Measurements from ENCODE around the gene PLA2G4C. TPM values are rescaled to one million over a fixed set of nuclear protein-coding genes. Genes with fewer than 3 reads are reported as not detected.
"Not testable (repeated sequence)": the region's sequence is repeated elsewhere in the genome, so short reads cannot be mapped to it uniquely, and the experiment has no call there.

PLA2G4C gene
- total RNA-seq, 1 experiment from 2014 or later = 4.5 TPM

DNA sequence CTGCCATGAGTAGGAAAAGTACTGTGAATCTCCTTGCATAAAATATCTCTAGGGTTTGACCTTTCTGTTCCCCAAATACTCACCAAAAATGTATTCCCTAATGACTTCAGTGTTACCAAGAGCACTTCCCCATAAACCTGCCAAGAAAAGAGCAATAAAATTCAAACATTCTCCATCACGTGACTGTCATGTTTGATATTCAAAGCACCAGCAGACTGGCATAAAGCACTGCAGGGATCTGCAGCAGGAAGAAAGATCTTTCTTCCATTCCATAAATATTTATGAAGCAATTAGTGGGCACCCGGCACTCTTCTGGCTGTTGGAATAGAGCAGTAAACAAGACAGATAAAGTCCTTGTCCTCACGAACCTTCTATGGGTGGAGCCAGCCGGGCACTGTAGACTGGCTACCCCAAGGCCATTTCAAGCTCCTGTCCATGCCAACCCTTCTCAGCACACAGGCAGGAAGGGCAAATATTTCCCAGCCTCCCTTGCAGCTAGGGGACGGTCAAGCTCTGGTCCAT is 20.3 kb downstream of the PLA2G4C start (continued):
- TF ChIP-seq, protein P1, sequence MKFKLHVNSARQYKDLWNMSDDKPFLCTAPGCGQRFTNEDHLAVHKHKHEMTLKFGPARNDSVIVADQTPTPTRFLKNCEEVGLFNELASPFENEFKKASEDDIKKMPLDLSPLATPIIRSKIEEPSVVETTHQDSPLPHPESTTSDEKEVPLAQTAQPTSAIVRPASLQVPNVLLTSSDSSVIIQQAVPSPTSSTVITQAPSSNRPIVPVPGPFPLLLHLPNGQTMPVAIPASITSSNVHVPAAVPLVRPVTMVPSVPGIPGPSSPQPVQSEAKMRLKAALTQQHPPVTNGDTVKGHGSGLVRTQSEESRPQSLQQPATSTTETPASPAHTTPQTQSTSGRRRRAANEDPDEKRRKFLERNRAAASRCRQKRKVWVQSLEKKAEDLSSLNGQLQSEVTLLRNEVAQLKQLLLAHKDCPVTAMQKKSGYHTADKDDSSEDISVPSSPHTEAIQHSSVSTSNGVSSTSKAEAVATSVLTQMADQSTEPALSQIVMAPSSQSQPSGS (CRISPR knock-in tag; IDR thresholded peaks at IDR 0.05; ENCODE audit: borderline replicate concordance, low read depth) = no peak
- TF ChIP-seq FOXJ3 (CRISPR knock-in tag; IDR thresholded peaks at IDR 0.05; ENCODE audit: borderline replicate concordance) = no peak
- TF ChIP-seq ZNF138 (CRISPR knock-in tag; conservative IDR thresholded peaks at IDR 0.05) = no peak
- no peak for TF ChIP-seq ZNF423 (CRISPR knock-in tag; IDR thresholded peaks at IDR 0.05)
- TF ChIP-seq CREM (CRISPR knock-in tag; IDR thresholded peaks at IDR 0.05) = no peak
- TF ChIP-seq, protein P2, sequence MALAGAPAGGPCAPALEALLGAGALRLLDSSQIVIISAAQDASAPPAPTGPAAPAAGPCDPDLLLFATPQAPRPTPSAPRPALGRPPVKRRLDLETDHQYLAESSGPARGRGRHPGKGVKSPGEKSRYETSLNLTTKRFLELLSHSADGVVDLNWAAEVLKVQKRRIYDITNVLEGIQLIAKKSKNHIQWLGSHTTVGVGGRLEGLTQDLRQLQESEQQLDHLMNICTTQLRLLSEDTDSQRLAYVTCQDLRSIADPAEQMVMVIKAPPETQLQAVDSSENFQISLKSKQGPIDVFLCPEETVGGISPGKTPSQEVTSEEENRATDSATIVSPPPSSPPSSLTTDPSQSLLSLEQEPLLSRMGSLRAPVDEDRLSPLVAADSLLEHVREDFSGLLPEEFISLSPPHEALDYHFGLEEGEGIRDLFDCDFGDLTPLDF (CRISPR knock-in tag; IDR thresholded peaks at IDR 0.05) = no peak
- TF ChIP-seq, protein P3, sequence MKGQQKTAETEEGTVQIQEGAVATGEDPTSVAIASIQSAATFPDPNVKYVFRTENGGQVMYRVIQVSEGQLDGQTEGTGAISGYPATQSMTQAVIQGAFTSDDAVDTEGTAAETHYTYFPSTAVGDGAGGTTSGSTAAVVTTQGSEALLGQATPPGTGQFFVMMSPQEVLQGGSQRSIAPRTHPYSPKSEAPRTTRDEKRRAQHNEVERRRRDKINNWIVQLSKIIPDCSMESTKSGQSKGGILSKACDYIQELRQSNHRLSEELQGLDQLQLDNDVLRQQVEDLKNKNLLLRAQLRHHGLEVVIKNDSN (CRISPR knock-in tag; IDR thresholded peaks at IDR 0.05) = no peak

DNA sequence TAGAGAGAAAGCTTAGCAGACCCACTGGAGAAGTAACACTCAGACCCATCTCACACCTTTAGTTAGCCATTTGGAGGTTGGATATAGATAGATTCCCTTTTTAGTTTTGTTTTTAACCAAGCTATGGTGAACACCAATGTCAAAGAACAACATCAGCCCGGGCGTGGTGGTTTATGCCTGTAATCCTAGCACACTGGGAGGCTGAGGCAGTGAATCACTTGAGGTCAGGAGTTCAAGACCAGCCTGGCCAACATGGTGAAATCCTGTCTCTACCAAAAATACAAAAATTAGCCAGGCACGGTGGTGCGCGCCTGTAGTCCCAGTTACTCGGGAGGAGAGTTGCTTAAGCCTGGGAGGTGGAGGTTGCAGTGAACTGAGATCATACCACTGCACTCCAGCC is 21.6 kb downstream of the PLA2G4C start:
- H3K4me1 Mint-ChIP-seq; POLR2A ChIA-PET; H3K4me3 Mint-ChIP-seq; DNase-seq (ENCODE audit: low spot score); H3K27me3 Mint-ChIP-seq (ENCODE audit: low read depth); H3K36me3 Mint-ChIP-seq; H3K27ac Mint-ChIP-seq; ATAC-seq; CTCF ChIA-PET: not testable (repeated sequence)
- H3K9me3 Mint-ChIP-seq = peaks cover 16% of the 10 kb centered on the region; the same call in 1 of the 2 replicates

DNA sequence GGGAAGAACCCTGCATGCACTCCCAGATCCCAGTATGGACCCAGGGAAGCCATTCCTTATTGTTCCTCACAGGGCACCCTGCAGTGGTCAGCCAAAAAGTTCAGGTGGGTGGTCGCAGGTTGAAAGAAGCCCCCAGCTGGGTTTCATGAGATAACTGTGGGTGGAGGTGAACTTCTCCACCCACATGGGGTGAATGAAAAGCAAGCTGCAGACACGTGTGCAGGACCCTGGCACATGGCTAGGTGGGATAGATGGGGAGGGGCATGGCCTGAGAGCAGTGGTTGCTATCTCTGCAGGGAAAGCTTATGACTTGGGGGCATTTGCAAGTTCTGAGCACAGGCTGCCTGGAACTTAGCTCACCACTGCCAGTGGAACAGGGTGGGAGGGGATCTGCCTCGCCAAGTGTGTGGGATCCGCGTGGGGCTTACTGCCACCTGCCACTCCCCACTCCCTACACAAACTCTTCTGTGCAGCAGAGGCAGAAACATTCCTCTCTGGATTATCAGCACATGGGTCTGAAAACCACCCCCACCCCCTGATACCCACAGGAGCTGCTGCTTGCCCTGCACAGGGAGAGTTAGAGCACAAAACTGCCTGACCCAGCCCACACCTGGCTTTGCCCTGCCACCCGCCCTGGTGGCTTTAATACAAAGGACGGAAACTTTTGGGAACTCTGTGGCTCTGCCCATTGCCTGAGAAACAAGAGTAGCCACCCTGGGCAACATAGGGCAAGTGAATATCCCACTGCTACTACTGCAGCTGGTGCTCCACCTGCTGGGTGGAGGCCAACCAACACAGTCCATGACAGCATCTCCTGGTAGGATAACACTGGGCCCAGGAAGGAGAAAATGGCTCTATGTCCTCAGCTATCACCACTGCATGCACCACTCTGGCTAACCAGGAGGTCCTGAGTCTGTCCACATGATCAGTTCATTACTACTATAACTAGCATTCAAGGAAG is 24.4 kb downstream of the PLA2G4C start:
- POLR2A ChIA-PET = no interaction called here
- Mint-ChIP-seq H3K27me3 (ENCODE audit: low read depth) (no peaks in the 10 kb centered on the region; the same call in 1 of the 2 replicates), H3K4me3 (no peak overlapping the region), H3K36me3 (no peaks in the 10 kb centered on the region), H3K27ac (no peak overlapping the region), H3K4me1 (no peaks in the 10 kb centered on the region), H3K9me3 (peaks cover 9% of the 10 kb centered on the region; the same call in 1 of the 2 replicates)
- CTCF ChIA-PET = interaction anchor here (0.5 to 3.3 kb wide), 11 partner anchors 15 to 123 kb away, joined by 3 to 21 read pairs (median 4); no protein-coding TSS in a partner anchor
- ATAC-seq (peak; percentile 94), DNase-seq (ENCODE audit: low spot score) (peak; percentile 34)
- TF ChIP-seq OVOL2 (CRISPR knock-in tag; IDR thresholded peaks at IDR 0.05; ENCODE audit: borderline replicate concordance) = no peak
- no peak for TF ChIP-seq ELF4 (CRISPR knock-in tag; IDR thresholded peaks at IDR 0.05; ENCODE audit: low read depth)
- no peak for TF ChIP-seq NR2C2 (CRISPR knock-in tag; IDR thresholded peaks at IDR 0.05)
- TF ChIP-seq, protein P4, sequence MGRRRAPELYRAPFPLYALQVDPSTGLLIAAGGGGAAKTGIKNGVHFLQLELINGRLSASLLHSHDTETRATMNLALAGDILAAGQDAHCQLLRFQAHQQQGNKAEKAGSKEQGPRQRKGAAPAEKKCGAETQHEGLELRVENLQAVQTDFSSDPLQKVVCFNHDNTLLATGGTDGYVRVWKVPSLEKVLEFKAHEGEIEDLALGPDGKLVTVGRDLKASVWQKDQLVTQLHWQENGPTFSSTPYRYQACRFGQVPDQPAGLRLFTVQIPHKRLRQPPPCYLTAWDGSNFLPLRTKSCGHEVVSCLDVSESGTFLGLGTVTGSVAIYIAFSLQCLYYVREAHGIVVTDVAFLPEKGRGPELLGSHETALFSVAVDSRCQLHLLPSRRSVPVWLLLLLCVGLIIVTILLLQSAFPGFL (CRISPR knock-in tag; IDR thresholded peaks at IDR 0.05; ENCODE audit: borderline replicate concordance) = no peak
- TF ChIP-seq ZNF423 (CRISPR knock-in tag; IDR thresholded peaks at IDR 0.05) = no peak; the same call in 1 of the 2 replicates
- TF ChIP-seq, protein P5, sequence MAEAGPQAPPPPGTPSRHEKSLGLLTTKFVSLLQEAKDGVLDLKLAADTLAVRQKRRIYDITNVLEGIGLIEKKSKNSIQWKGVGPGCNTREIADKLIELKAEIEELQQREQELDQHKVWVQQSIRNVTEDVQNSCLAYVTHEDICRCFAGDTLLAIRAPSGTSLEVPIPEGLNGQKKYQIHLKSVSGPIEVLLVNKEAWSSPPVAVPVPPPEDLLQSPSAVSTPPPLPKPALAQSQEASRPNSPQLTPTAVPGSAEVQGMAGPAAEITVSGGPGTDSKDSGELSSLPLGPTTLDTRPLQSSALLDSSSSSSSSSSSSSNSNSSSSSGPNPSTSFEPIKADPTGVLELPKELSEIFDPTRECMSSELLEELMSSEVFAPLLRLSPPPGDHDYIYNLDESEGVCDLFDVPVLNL (CRISPR knock-in tag; IDR thresholded peaks at IDR 0.05; ENCODE audit: borderline replicate concordance, low read depth) = no peak
- TF ChIP-seq HMGA2 (CRISPR knock-in tag; IDR thresholded peaks at IDR 0.05) = no peak
- no peak for TF ChIP-seq ZNF416 (CRISPR knock-in tag; IDR thresholded peaks at IDR 0.05)
- TF ChIP-seq, protein P6, sequence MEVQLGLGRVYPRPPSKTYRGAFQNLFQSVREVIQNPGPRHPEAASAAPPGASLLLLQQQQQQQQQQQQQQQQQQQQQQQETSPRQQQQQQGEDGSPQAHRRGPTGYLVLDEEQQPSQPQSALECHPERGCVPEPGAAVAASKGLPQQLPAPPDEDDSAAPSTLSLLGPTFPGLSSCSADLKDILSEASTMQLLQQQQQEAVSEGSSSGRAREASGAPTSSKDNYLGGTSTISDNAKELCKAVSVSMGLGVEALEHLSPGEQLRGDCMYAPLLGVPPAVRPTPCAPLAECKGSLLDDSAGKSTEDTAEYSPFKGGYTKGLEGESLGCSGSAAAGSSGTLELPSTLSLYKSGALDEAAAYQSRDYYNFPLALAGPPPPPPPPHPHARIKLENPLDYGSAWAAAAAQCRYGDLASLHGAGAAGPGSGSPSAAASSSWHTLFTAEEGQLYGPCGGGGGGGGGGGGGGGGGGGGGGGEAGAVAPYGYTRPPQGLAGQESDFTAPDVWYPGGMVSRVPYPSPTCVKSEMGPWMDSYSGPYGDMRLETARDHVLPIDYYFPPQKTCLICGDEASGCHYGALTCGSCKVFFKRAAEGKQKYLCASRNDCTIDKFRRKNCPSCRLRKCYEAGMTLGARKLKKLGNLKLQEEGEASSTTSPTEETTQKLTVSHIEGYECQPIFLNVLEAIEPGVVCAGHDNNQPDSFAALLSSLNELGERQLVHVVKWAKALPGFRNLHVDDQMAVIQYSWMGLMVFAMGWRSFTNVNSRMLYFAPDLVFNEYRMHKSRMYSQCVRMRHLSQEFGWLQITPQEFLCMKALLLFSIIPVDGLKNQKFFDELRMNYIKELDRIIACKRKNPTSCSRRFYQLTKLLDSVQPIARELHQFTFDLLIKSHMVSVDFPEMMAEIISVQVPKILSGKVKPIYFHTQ (CRISPR knock-in tag; IDR thresholded peaks at IDR 0.05) = no peak
- no peak for TF ChIP-seq ZNF396 (CRISPR knock-in tag; IDR thresholded peaks at IDR 0.05; ENCODE audit: borderline replicate concordance)
- TF ChIP-seq ZNF263 (CRISPR knock-in tag; IDR thresholded peaks at IDR 0.05; ENCODE audit: low read depth) = no peak
- TF ChIP-seq, protein P7, sequence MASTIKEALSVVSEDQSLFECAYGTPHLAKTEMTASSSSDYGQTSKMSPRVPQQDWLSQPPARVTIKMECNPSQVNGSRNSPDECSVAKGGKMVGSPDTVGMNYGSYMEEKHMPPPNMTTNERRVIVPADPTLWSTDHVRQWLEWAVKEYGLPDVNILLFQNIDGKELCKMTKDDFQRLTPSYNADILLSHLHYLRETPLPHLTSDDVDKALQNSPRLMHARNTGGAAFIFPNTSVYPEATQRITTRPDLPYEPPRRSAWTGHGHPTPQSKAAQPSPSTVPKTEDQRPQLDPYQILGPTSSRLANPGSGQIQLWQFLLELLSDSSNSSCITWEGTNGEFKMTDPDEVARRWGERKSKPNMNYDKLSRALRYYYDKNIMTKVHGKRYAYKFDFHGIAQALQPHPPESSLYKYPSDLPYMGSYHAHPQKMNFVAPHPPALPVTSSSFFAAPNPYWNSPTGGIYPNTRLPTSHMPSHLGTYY (CRISPR knock-in tag; IDR thresholded peaks at IDR 0.05) = no peak
- TF ChIP-seq, protein P8, sequence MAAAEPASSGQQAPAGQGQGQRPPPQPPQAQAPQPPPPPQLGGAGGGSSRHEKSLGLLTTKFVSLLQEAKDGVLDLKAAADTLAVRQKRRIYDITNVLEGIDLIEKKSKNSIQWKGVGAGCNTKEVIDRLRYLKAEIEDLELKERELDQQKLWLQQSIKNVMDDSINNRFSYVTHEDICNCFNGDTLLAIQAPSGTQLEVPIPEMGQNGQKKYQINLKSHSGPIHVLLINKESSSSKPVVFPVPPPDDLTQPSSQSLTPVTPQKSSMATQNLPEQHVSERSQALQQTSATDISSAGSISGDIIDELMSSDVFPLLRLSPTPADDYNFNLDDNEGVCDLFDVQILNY (CRISPR knock-in tag; IDR thresholded peaks at IDR 0.05) = no peak

All from WTC11 (cell line).